Ramos (cell line): ENCODE measurements around the gene EMP3.

ENCODE experiments used
- in situ Hi-C: fragments of 300-500 bp; cut with MboI; formaldehyde crosslinking; loops from one replicate; pipeline ENCODE4 v1.14.3; 2022; ENCODE audit warnings: low sequenced_read_pairs; ENCODE audit not compliant: unreplicated experiment

EMP3 gene, protein sequence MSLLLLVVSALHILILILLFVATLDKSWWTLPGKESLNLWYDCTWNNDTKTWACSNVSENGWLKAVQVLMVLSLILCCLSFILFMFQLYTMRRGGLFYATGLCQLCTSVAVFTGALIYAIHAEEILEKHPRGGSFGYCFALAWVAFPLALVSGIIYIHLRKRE

GRCh38 chr19:48325265-48325910 lies at the start of gene EMP3:
EMP3 (plus strand) TSS chr19:48325552; CDS start chr19:48326845, 1,293 bp downstream.
- in situ Hi-C loops, result no loop called here

GRCh38 chr19:48279747-48280146 lies 45.6 kb upstream of the EMP3 start:
- in situ Hi-C loops, result loop anchor here (25.0 kb wide), 1 partner anchor 317 kb away; no protein-coding TSS in a partner anchor

DNA sequence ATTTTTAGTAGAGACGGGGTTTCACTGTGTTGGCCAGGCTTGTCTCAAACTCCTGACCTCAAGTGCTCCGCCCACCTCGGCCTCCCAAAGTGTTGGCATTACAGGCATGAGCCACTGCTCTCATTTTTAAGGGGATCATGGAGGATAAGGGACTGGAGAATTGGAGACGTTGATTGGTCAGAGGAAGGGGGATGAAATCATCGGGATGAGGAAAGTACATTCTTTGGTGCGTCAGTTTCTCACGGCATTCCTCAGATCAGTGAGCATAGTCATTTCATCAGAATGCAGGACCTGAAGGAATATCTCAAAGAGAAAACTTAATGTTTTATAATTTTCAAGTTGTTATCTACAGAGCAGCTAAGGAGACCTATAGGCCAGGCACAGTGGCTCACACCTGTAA lies 41.4 kb upstream of the EMP3 start:
- in situ Hi-C loops, result loop anchor here (25.0 kb wide), 1 partner anchor 322 kb away; no protein-coding TSS in a partner anchor

DNA sequence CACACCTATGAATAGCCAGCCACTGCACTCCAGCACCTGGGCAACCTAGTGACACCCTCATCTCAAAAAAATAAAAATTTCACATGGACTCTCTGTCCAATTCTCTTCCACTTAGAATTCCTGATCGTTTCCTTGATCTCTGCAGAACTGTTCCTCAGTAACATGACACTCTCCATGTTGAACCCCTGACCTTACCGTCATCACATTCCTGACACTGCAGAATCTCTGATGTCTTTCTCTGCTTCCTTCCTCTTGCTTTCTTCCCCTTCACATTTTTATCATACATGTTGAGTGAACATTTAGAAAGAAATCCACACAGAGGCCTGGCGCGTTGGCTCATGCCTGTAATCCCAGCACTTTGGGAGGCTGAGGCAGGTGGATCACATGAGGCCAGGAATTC lies 40.5 kb upstream of the EMP3 start:
- in situ Hi-C loops, result loop anchor here (25.0 kb wide), 1 partner anchor 323 kb away; no protein-coding TSS in a partner anchor

DNA sequence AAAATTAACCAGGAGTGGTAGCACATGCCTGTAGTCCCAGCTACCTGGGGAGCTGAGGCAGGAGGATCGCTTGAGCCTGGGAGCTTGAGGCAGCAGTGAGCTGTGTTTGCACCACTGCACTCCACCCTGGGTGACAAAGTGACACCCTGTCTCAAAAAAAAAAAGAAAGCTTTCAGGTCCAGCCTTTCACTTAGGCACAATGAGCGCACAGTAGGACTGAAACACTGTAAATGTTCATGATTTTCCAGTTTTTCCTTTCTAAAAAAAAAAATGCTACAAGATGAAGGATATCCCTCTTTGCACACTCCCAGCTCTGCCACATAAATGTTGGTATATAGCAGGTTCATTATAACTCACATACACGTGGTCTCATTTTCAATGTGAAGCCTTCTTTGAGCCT lies 37.6 kb upstream of the EMP3 start:
- in situ Hi-C loops, result loop anchor here (25.0 kb wide), 1 partner anchor 325 kb away; no protein-coding TSS in a partner anchor

DNA sequence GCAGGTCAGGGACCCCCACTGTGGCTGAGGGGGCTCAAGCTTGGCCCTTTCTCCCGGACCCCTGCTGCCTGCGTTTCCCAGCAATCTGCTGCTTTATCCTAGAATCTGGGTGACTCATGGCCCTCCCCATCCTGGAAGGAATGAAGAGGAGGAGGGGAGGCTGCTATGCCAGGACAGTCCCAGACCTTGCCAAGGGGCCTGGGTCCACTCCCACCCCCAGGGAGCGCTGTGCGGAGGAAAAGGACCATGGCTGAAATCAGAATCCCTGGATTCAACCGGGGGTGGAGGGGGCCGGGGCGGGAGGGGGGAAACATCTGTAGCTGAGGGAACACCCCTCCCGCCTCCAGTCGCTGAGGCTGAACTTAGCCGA lies 35.0 kb upstream of the EMP3 start:
- in situ Hi-C loops, result loop anchor here (25.0 kb wide), 1 partner anchor 328 kb away; no protein-coding TSS in a partner anchor

DNA sequence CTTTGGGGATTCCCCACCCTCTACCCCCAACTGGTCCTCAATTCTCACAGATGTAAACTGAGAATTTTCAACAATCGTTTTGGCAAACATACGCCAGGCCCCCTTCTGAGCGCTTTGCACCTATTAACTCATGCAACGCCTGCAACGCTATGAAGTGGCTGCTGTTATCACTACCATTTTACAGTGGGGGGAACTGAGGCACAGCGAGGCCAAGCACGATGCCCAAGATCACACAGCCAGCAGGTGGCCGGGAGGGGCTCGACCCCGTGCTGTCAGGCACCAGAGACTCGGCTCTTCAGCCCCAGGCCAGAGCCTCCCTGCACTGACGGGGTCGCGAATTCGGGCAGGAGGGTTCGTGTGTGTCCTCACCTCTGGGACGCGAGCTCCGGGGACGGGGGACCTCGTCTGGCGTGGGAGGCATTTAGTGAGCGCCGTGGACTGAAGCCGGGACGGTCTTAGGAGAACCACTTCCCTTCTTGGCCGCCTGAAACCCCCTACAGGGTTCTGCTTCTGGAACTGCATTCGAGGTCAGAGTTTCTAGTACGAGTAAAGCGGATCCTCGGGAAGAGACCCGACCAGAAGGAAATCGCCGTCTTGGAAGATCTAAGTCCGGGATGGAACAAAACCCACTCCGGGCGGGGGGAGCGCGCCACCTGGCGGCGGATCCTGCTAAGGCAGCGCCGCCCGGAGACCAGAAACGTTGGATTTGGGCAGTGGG lies 34.4 kb upstream of the EMP3 start:
- in situ Hi-C loops, result loop anchor here (25.0 kb wide), 1 partner anchor 329 kb away; no protein-coding TSS in a partner anchor

DNA sequence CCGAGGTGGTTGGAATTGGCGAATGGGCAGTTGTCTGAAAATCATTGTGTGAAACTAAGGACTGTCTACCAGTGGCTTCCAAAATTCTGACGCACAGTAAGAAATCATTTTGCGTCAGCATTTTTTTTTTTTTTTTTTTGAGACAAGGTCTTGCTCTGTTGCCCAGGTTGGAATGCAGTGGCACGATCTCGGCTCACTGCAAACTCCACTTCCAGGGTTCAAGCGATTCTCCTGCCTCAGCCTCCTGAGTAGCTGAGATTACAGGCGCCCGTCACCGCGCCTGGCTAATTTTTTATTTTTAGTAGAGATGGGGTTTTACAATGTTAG lies 33.9 kb upstream of the EMP3 start:
- in situ Hi-C loops, result loop anchor here (25.0 kb wide), 1 partner anchor 329 kb away; no protein-coding TSS in a partner anchor

- in situ Hi-C loops, result loop anchor here (25.0 kb wide), 1 partner anchor 330 kb away; no protein-coding TSS in a partner anchor
These were observed 32.6 kb upstream of the EMP3 start for GRCh38 chr19:48292798-48293197.

GRCh38 chr19:48295458-48295857 lies 29.9 kb upstream of the EMP3 start:
- in situ Hi-C loops, result loop anchor here (25.0 kb wide), 1 partner anchor 333 kb away; no protein-coding TSS in a partner anchor

DNA sequence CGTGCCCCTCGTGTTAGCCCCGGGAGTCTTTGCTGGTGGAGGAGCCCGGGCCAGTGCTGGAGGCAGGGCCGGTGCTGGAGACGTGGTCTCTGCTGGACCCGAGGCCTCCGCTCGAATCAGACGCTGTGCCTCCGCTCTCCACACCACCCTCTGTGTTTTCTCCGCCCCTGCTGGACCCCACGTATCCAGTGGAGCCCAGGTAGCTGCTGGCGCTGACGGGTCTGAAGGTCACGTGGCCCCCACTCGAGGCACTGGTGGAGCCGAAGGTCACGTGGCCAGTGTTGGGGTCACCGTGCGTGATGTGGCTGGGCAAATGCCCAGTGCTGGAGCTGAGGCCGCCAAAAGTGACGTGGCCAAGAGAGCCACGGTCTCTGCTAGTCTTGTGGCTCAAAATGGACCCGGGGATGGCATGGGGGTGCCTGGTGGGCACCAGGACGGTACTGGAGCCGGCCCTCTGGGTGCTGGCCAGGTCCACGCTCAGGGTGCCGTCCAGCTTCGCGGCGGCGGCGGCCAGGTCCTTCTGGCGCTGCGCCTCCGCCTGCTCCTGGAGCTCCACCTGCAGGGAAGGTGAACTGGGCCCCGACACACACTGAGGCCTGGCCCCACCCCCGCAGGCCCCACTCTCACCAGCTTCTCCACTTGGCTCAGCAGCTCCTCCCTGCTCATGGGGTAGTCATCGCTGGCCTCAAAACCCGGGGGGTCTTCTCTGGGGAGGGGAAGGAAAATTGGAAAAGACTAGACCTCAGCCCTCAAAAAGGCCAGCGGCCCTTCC lies 28.2 kb upstream of the EMP3 start:
- in situ Hi-C loops, result loop anchor here (25.0 kb wide), 1 partner anchor 335 kb away; no protein-coding TSS in a partner anchor

DNA sequence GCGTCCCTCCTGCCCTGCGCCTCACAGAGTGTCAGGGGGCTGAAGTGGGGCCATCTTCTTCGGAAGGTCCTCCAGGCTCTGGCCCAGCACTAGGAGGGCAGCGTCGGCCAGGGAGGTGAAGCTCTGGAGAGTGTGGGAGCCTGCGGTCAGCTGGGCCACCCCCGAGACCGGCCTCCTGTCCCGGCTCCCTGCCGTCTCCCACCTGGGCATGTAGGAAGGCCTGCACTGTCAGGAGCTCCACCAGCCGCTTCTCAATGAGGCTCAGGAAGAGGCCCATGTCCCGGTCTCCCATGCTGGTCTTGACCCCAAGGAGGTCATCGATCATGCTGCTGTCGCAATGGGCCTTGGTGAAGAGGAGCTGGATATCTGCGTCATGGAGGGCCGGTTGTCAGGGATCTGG lies 27.4 kb upstream of the EMP3 start:
- in situ Hi-C loops, result loop anchor here (25.0 kb wide), 1 partner anchor 336 kb away; no protein-coding TSS in a partner anchor

DNA sequence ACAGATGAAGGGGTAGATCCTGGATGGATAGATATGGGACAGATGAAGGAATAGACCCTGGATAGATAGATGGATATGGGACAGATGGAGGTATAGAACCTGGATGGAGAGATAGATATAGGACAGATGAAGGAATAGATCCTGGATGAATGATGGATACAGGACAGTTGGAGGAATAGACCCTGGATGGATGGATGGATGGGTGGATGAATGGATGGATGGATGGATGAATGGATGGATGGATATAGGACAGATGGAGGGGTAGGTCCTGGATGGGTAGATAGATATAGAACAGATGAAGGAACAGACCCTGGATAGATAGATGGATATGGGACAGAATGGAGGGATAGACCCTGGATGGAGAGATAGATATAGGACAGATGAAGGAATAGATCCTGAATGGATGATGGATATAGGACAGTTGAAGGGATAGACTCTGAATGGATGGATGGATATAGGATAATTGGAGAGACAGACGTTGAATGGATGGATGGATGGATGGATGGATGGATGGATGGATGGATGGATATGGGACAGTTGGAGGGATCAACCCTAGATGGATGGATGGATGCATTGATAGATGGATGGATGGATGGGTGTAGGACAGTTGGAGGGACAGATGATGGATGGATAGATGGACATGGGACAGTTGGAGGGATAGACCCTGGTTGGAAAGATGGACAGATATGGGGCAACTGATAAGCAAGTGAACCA lies 23.3 kb upstream of the EMP3 start:
- in situ Hi-C loops, result no loop called here

DNA sequence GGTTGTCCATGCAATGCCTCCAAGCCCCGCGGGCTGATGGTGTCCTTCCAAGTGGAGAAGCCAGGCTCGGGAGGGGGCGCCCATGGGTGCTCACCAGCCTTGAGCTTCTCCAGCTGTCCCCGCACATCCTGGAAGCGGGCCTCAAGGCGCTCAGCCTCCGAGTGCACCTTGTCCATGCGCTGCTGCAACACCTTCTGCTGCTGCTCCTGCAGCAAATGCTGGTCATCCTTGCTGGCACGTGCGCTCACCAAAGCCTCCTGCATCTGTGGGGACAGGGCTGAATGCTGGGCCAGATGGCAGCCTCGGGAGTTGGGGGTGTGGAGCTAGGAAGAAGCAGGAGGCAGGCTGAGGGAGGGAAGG lies 22.8 kb upstream of the EMP3 start:
- in situ Hi-C loops, result no loop called here

DNA sequence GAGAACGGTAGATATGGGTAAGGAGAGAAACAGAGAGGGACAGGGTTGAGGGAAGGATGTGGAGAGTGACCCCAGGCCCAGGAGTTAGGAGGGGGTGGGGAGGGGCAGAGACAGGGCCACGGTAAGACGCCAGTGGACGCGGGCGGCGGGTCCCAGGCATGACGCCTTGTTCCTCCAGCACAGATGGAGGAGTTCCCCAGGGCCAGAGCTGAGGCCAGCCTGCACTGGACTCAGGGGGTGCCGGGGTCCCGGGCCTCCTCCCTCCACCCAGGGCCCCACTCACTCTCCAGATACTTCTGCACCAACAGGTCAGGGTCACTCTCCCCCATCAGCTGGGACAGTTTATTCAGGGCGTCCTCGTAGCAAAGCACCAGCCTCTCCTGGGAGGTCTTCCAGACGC lies 22.0 kb upstream of the EMP3 start:
- in situ Hi-C loops, result no loop called here

GRCh38 chr19:48303866-48304265 lies 21.5 kb upstream of the EMP3 start:
- in situ Hi-C loops, result no loop called here

- in situ Hi-C loops, result no loop called here
These were observed 16.4 kb upstream of the EMP3 start for GRCh38 chr19:48308631-48309586.

DNA sequence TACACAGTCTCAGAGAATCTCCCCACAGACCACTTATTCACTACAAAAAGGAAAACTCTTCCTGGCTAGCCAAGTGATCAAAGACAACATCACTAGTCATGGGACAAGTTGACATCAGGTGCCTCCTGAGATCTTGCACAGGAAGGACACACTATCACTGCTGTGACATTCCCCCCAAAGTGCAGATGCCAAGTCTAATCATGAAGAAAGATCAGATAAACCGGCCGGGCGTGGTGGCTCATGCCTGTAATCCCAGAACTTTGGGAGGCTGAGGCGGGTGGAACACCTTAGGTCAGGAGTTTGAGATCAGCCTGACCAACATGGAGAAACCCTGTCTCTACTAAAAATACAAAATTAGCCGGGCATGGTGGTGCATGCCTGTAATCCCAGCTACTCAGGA lies 15.6 kb upstream of the EMP3 start:
- in situ Hi-C loops, result loop anchor here (10.0 kb wide), 1 partner anchor 275 kb away; no protein-coding TSS in a partner anchor
